Activated CD8-positive, alpha-beta memory T cell treated with anti-CD3 and anti-CD28 coated beads, Interleukin-2, amount 10 ng/mL, durations not matched to agents 7 days and 5 days (primary cell): ENCODE measurements around the gene OR4K1. TPM values are rescaled to one million over a fixed set of nuclear protein-coding genes. Genes with fewer than 3 reads are reported as not detected.
"Not testable (repeated sequence)": the region's sequence is repeated elsewhere in the genome, so short reads cannot be mapped to it uniquely, and the experiment has no call there.

ENCODE experiments used
- ATAC-seq: fragments of 150-1000 bp; cut with Tn5 transposase; one replicate; pipeline ENCODE4 v1.10.0; 2021; ENCODE audit warnings: moderate library complexity
- CTCF ChIA-PET: fragments of 350-600 bp; sonication (Branson Sonifier 250); formaldehyde crosslinking; loops from one replicate; lab custom pipeline; 2021; ENCODE audit warnings: antibody characterized with exemption; lab: Charles Lee
- DNase-seq: peaks from one replicate; pipeline ENCODE4 v3.0.0-alpha.2; 2020
- H3K27ac Mint-ChIP-seq: one replicate; pipeline ENCODE4 v1.8.0; 2021; ENCODE audit warnings: mild to moderate bottlenecking, mixed read lengths
- H3K27me3 Mint-ChIP-seq: one replicate; pipeline ENCODE4 v1.8.0; 2021; ENCODE audit warnings: mixed read lengths
- H3K36me3 Mint-ChIP-seq: one replicate; pipeline ENCODE4 v1.8.0; 2021; ENCODE audit warnings: mild to moderate bottlenecking, mixed read lengths
- H3K4me1 Mint-ChIP-seq: one replicate; pipeline ENCODE4 v1.8.0; 2021; ENCODE audit warnings: mixed read lengths
- H3K4me3 Mint-ChIP-seq: one replicate; pipeline ENCODE4 v1.8.0; 2021; ENCODE audit warnings: mild to moderate bottlenecking, moderate library complexity, mixed read lengths
- H3K9me3 Mint-ChIP-seq: one replicate; pipeline ENCODE4 v1.8.0; 2022; ENCODE audit warnings: low read depth, mixed read lengths
- total RNA-seq, 2 experiments: library from RNA; stranded (reverse); gene quantifications; one replicate each; pipeline ENCODE4 v1.2.3, GENCODE V29; 2021

OR4K1 gene
- total RNA-seq, 2 experiments from 2014 or later, result not detected

DNA sequence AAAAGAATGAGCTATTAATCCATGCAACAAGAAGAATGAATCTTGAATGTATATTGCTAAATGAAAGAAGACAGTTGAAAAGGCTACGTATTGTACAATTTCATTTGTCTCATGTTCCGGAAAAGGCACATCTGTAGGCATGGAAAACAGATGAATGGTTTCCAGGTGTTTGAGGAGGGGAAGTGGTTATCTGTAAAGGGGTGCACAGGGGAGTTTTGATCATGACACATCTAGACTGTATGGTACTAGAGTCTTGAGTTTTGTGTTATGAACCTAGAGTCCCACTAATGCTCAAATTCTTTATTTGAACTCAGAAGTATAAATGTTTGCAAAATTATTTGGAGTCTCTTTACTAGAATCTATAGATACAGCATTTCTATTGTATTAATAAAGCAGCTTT, 39.0 kb downstream of the OR4K1 start:
- H3K36me3 Mint-ChIP-seq, H3K9me3 Mint-ChIP-seq, DNase-seq, H3K27ac Mint-ChIP-seq, H3K27me3 Mint-ChIP-seq, ATAC-seq, H3K4me3 Mint-ChIP-seq, H3K4me1 Mint-ChIP-seq, CTCF ChIA-PET: not testable (repeated sequence)

DNA sequence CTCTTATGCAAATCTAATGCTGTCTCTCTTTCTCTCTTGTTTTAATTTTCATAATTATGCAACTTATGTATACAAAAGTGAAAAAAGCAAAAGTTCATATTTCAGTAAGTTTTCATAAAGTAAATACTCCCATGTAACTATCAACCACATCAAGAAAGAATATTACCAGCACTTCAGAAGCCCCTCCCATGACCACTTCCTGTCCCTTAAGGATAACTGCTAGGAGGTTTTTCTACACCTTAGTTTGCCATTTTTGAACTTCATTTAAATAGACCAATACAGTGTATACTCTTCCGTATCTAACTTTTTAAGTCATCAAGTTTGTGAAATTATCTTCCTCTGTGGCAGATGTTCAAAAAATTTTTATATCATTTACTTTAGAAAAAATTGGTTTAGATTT, 44.1 kb downstream of the OR4K1 start:
- H3K36me3 Mint-ChIP-seq, result no peaks in the 10 kb centered on the region
- no peak for DNase-seq
- H3K4me1 Mint-ChIP-seq, result peaks cover 9% of the 10 kb centered on the region
- no peaks in the 10 kb centered on the region for H3K27me3 Mint-ChIP-seq
- H3K27ac Mint-ChIP-seq, result no peak overlapping the region
- no peak for ATAC-seq
- H3K4me3 Mint-ChIP-seq, result no peak overlapping the region
- CTCF ChIA-PET, result no interaction called here
- no peaks in the 10 kb centered on the region for H3K9me3 Mint-ChIP-seq

DNA sequence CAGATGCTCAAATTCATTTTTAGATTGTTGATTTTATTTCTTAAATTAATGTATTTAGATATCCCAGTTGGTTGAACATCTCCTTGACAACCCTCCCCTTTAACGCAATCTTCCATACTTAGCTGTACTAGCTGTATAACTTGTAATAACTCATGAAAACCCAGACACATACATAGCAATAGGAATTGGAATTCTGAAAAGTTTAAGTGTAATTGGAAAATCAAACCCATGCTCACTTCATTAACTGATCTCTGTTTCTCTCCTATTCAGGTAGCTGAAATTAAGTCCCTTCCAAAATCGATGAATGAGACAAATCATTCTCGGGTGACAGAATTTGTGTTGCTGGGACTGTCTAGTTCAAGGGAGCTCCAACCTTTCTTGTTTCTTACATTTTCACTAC, 44.6 kb downstream of the OR4K1 start, which contains the start of gene OR4K15:
OR4K15 (plus strand) TSS at position 301 of the 400 bp plus-strand sequence; CDS start at position 301, 0 bp downstream.
- Mint-ChIP-seq H3K4me3 (no peak within 1 kb of the TSS), H3K9me3 (no peaks in the 10 kb centered on the region), H3K36me3 (no peaks in the 10 kb centered on the region), H3K27me3 (no peaks in the 10 kb centered on the region), H3K27ac (no peak within 1 kb of the TSS), H3K4me1 (peaks cover 9% of the 10 kb centered on the region)
- CTCF ChIA-PET, result no interaction called here
- DNase-seq (no peak), ATAC-seq (no peak)

Other genes with a start within 250 kb of the OR4K1 start
- gene OR11H2, start 217.0 kb upstream of the OR4K1 start, total RNA-seq, result not detected
- not detected for gene OR4Q3, start 187.3 kb upstream of the OR4K1 start, total RNA-seq
- not detected for gene OR4M1, start 157.4 kb upstream of the OR4K1 start, total RNA-seq
- not detected for gene OR4N2, start 127.1 kb upstream of the OR4K1 start, total RNA-seq
- gene OR4K2, start 55.8 kb upstream of the OR4K1 start, total RNA-seq, result not detected
- gene OR4K5, start 10.3 kb upstream of the OR4K1 start, total RNA-seq, result not detected
- not detected for gene OR4K15, start 44.7 kb downstream of the OR4K1 start, total RNA-seq
- gene OR4Q2, start 71.2 kb downstream of the OR4K1 start, total RNA-seq, result not detected
- not detected for gene OR4K14, start 88.4 kb downstream of the OR4K1 start, total RNA-seq
- gene OR4K13, start 105.1 kb downstream of the OR4K1 start, total RNA-seq, result not detected
- gene OR4L1, start 129.1 kb downstream of the OR4K1 start, total RNA-seq, result not detected
- gene OR4K17, start 179.8 kb downstream of the OR4K1 start, total RNA-seq, result not detected
- not detected for gene OR4N5, start 207.9 kb downstream of the OR4K1 start, total RNA-seq